ENCODE results near the gene KIF1A. TPM values are rescaled to one million over a fixed set of nuclear protein-coding genes. Genes with fewer than 3 reads are reported as not detected.

Gene KIF1A
- total RNA-seq, 1 donor from 2014 or later: 123 TPM

DNA sequence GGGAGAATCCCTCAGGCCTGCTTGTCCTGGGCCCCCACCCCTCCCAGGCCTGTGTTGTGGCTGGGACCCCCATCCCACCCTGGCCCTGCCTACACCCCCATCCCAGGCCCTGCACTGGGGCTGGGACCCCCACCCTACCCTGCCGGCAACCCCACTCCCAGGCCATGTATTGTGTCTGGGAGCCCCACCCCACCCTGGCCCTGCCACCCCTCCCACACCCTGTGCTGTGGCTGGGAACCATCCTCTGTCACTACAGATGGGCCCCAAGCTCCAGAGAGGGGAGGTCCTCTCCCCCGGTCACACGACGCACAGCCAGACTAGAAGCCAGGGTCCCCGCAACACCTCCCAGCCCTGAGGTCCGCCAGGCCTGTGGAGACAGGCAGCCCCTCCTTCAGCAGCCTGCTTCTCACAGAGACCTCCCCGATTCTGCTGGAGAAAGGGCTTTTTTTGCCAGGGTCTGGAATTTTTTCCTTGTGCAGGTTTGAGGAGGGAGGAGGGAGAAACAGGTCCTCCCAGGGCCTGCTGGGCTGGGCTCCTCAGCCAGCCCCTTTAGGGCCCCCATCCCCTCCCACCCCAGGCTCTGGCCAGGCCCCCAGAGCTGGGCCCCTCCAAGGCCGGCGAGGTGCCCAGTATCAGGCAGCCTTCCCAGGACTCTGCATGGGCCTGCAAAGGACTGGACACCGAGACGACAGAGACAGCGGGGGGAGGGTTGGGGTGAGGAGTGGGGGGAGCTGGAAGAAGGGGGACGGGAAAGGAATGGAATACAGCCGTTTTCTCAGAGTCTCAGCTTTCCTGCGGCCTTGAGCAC, 28.0 kb downstream of the KIF1A start:
- DNase-seq (ENCODE audit: low spot score): no peak
- intact Hi-C loops (cut with DNase I): no loop called here
- ATAC-seq: no peak

DNA sequence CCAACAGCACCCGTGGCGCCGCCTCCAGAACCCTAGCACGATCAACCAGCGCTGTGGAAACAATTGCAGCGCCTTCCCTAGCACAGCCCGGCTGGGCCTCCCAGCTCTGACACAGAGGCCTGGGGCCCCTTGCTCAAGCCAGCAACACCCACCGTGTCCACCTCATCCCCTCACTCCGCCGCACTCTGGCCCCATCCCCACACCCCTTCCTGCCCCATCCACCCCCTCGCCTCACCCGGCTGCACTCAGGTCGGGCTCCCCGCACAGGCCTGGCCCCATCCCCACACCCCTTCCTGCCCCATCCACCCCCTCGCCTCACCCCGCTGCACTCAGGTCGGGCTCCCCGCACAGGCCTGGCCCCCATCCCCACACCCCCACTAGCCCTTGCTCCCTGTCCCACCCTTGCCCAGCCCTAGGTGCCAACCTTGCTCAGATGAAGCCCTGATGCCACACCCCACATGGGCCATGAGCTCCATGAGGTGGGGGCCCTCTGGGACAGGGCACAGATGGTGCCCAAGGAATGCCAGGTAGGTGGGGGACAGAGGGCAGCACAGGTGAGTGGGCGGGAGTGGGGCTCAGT, 28.7 kb downstream of the KIF1A start:
- ATAC-seq: no peak
- no peak for DNase-seq (ENCODE audit: low spot score)

DNA sequence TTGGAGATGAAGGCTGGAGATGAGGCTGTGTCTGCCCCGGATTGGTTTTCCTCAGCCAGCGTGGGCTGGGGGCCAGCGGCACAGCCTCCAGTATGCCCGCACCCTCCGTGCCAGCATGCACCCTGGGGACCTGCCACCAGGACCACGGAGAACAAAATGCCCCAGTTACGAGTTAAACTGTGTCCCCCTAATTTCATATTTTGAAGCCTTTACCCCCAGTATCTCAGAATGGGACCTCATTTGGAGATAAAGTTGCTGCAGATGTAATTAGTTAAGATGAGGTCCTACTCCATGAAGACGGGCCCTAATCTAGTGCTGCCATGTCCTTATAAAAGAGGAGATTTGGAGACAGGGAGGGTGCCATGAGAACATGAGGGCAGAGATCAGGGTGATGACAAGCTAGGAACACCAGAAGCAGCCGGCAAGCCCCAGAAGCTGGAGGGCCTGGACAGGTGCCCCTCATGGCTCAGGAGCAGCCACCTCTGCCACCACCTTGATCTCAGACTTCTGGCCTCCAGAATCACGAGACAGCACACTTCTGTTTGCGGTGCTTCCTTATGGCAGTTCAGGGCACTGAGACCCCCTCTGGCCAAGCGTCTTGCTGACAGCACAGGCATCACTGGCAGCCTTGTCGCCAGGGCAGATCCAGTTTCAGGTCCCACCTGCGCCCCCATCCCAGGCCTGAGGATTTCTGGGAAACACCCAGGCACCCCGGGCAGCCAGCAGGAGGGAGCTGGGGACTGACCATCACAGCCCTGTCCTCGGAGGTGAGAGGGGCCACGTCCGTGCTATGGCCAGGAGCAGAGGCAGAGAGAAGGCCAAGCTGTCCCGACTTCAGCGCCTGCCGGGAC, 29.4 kb downstream of the KIF1A start:
- ATAC-seq (no peak), DNase-seq (ENCODE audit: low spot score) (no peak)
- intact Hi-C loops (cut with DNase I): no loop called here

More for the DNA sequence above, 28.7 kb downstream of the KIF1A start:
- intact Hi-C loops (cut with DNase I): no loop called here

DNA sequence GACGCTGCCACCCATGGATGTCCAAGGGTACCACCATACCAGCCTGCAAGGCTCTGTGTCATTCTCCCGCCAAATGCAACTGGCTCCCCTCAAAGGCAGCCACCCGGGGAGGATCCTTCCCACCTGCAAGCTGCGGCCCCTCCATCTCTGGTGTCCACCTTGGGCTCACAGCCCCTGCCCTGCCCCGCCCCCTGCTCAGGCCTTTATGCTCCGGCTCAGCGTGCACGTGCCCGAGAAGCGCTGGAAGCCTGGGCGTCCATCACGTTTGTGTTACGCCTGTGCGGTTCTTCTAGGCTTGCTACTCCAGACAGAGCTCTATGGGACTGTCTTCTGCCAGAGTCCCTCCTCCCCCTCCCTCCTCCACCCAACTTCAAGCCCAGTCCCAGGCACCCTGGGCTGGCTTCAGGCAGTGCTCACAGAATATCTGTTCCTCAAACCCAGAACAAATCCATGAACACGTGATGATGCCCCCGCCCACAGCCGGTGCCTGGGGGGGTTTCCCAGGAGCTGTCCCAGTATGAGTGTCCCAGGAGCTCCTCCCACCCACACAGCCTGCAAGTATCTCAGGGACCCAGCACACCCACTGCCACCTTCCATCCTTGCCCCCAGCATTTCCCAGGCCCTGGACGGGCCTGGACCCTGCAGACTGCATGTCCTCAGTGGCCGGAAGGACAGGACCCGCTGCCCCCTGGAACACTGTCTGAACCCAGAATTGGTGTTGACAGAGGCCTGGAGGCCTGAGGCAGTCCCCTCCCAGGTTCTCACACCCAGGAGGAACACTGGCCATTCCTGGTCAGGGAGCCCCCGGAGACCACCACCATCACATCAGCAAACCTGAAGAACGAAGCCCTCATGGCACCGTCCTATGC, 30.3 kb downstream of the KIF1A start:
- DNase-seq (ENCODE audit: low spot score): no peak
- no peak for ATAC-seq
- intact Hi-C loops (cut with DNase I): no loop called here

GRCh38 chr2:240789051-240789453, 31.0 kb downstream of the KIF1A start:
- intact Hi-C loops (cut with DNase I): no loop called here
- DNase-seq (ENCODE audit: low spot score): no peak
- no peak for ATAC-seq

GRCh38 chr2:240788482-240788881, 31.5 kb downstream of the KIF1A start:
- DNase-seq (ENCODE audit: low spot score) (no peak), ATAC-seq (no peak)
- intact Hi-C loops (cut with DNase I): no loop called here

DNA sequence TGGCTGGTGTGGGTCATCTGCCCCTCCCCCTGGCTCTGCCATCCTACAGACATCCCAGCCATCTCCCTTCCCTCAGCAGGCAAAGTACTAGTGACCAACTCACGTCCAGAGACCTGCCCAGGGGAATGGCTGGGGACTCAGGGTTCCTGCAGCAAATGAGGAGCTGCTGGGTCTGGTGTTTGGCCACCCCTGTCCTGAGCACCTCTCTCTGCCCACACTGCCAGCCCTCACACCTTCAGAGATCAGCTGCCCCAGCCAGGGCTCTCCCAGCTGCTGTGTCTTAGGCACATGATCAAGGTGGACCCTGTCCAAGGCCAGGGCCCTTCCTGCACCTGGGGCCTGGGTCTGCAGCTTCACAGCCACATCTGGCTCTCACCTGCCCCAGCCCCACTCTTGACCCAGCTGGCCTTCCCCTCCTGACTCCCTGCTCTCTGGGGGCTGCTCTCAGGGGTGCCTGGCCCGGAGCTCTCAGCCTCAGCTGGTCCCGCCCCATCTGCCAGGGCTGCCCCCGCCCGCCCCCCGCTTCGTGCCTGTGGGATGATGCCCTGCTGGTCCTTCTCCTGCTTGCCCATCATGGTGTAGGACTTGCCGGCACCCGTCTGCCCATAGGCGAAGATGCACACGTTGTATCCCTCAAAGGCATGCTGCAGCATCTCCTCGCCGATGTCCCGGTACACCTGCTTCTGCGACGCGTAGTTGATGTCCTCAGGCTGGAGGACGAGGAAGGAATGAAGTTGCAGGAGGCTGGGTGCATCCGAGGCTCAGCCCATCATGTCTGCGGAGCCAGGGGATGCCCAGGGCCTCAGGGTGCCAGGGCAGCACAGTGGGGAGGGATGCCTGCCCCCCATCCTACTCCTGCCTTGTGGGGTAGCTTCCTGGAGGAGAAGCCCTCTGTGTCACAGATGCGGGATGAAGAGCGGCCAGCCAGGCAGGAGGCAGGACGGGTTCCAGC, 32.2 kb downstream of the KIF1A start:
- no peak for DNase-seq (ENCODE audit: low spot score)
- no peak for ATAC-seq
- intact Hi-C loops (cut with DNase I): no loop called here

GRCh38 chr2:240786871-240787311, 33.1 kb downstream of the KIF1A start:
- intact Hi-C loops (cut with DNase I): no loop called here
- ATAC-seq (no peak), DNase-seq (ENCODE audit: low spot score) (no peak)

DNA sequence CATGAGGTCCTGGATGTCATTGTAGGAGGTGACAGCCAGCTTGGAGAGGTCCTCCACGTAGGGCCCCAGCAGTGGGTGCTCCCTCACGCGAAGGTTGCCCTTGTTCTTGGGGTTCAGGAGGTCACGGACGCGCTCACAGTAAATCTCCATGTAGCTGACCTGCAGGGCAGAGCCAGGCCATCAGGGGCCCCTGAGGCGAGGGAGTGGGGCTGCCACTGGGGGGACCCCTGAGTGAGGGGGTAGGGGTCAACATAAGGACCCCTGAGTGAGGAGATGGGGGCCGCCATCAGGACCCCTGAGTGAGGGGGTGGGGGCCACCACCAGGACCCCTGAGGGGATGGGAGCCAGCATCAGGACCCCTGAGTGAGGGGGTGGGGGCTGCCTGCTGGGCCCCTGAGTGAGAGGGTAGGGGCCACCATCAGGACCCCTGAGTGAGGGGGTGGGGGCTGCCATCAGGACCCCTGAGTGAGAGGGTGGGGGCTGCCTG, 33.6 kb downstream of the KIF1A start:
- ATAC-seq (peak; percentile 32), DNase-seq (ENCODE audit: low spot score) (no peak)
- intact Hi-C loops (cut with DNase I): no loop called here

DNA sequence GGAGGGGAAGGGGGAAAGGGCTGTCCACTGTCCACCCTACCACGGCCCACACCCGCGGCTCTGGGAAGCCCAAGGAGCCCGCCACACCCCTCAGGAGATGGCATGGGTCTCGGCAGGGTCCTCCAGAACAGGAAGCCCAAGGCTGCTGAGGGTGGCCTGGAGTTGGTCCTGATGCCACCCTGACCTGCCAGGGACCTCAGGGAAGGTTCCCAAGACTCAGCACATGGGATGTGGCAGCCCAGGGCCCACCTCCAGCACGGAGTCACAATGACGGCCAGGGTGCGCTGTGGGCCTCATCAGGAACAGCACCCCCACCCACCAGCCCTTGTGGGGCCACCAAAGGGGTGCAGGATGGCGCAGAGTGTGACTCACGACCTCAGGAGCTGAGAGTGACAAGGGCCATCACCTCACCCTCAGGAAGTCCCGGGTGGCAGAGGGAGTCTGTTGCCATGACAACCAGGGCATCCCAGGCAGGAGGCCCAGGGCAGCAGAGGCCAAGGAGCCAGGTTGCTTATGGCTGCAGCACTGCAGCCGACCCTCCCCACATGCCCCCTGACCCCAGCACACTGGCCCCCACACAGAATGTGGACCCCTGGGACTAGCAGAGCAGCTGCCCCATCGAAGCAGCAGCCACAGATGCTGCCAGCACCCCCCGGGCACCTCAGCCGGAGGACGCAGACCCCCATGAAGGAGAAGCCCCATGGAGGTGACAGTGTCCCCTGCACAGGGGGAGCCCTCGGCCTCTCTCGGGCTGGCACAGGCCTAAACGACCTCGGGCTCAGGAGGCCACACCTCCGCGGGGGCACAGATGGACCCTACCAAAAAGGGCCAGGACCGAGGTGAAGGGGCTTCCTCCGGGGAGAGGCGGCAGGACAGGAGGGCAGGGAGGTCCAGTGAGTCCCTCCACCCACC, 34.3 kb downstream of the KIF1A start:
- DNase-seq (ENCODE audit: low spot score) (no peak), ATAC-seq (no peak)
- intact Hi-C loops (cut with DNase I): no loop called here

GRCh38 chr2:240784629-240785423, 35.2 kb downstream of the KIF1A start:
- ATAC-seq (no peak), DNase-seq (ENCODE audit: low spot score) (no peak)
- intact Hi-C loops (cut with DNase I): no loop called here

GRCh38 chr2:240783819-240784621, 36.0 kb downstream of the KIF1A start:
- intact Hi-C loops (cut with DNase I): no loop called here
- ATAC-seq: no peak
- no peak for DNase-seq (ENCODE audit: low spot score)

DNA sequence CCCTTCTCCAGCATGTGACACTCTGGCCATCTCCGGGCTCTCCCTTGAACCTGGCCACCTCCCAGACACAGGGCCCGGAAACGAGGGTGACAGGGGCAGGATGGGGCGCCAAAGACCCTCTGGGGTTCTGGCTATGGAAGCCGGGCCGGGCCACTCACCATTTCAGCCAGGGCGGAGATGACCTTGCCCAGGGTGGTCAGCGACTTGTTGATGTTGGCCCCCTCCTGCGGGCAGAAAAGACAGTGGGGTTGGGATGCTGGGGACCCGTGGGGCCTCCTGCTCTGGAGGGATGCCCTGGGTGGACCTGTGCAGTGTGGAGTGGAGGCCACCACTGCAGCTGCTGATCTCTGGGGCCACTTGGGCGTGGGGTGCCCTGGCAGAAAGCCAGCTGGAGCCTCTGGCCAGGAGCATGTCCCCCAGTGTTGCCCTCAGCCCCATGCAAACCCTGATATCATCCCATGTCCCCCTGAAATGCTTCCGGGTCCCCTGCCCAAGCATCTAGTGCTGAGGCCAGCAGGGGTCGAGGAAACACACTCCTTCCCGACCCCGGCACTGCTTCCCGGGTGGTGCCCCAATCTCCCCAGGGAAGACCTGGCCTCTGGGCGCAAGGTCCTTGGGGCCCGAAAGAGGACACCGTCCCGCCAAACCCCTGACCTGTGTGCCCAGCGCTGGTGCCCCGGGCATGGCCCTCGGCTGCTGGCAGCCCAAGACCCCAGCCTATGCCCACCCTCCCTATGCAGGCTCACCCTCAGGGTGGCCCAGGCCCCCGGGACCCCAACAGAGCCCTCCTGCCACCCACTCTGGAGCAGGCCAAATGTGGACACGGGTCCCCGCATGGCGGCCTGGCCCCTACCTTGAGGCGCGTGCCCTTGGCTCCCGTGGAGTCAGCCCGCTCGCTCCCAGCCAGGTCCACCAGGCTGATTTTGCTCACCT, 36.9 kb downstream of the KIF1A start:
- DNase-seq (ENCODE audit: low spot score) (no peak), ATAC-seq (no peak)
- intact Hi-C loops (cut with DNase I): no loop called here

- intact Hi-C loops (cut with DNase I): no loop called here
- ATAC-seq (no peak), DNase-seq (ENCODE audit: low spot score) (no peak)
These were observed 37.7 kb downstream of the KIF1A start for GRCh38 chr2:240782221-240782885.
